Gastrocnemius medialis (tissue), 4 donors: ENCODE results near the gene BIRC7. TPM values are rescaled to one million over a fixed set of nuclear protein-coding genes. Genes with fewer than 3 reads are reported as not detected.

Experiments used
- ATAC-seq, 2 donors: fragments of 150-250 bp; one replicate each; pipeline ENCODE4 v1.9.1; 2016
- DNase-seq, 2 donors: peaks; one replicate each; pipeline ENCODE4 v3.0.0-alpha.2; 2019
- H3K27ac ChIP-seq, 4 donors: fragments of 200-600 bp; sonication (generic); 1 replicate in 1 of 4; 2 replicates in 3 of 4; pipeline ENCODE4 v1.5.1; 2016 to 2018; ENCODE audit warnings: mild to moderate bottlenecking in 2 of 4, moderate library complexity in 1 of 4
- H3K27me3 ChIP-seq, 3 donors: fragments of 200-600 bp; sonication (generic) in 2 of 3; 1 replicate in 1 of 3; 2 replicates in 2 of 3; pipeline versions ENCODE4 v1.5.1 to v1.6.0; 2016 to 2019; ENCODE audit warnings: mild to moderate bottlenecking in 1 of 3, moderate library complexity in 1 of 3
- H3K36me3 ChIP-seq, 2 donors: fragments of 200-600 bp; sonication (generic) in 1 of 2; one replicate each; pipeline ENCODE4 v1.5.1; 2017 to 2018
- H3K4me1 ChIP-seq, 2 donors: fragments of 200-600 bp; sonication (generic) in 1 of 2; one replicate each; pipeline ENCODE4 v1.5.1; 2016 to 2017; ENCODE audit warnings: mild to moderate bottlenecking in 2 of 2
- H3K4me3 ChIP-seq, 4 donors: fragments of 200-600 bp; sonication (generic) in 3 of 4; 1 replicate in 1 of 4; 2 replicates in 3 of 4; pipeline ENCODE4 v1.5.1; 2016 to 2019; ENCODE audit warnings: mild to moderate bottlenecking in 2 of 4
- H3K9me3 ChIP-seq, 3 donors: fragments of 200-600 bp; sonication (generic) in 2 of 3; 1 replicate in 1 of 3; 2 replicates in 2 of 3; pipeline ENCODE4 v1.5.1; 2016 to 2019
- POLR2A ChIP-seq, 2 donors: fragments of 450-650 bp; IDR thresholded peaks; one replicate each; pipeline ENCODE4 v1.6.1; 2017; ENCODE audit warnings: antibody characterized with exemption in 2 of 2, mild to moderate bottlenecking in 2 of 2, moderate library complexity in 2 of 2
- in situ Hi-C, 4 donors: fragments of 200-750 bp; cut with MboI; loops; one replicate each; pipeline versions ENCODE4 v1.15.0 to v1.8.0; 2017; ENCODE audit warnings: low sequenced_read_pairs in 4 of 4
- intact Hi-C: fragments of 100-400 bp; cut with DNase I; formaldehyde crosslinking; loops from one replicate; pipeline ENCODE4 v1.15.1; 2023; ENCODE audit warnings: low total_unique reads
- total RNA-seq, 4 donors: library from RNA; depleted of rRNA; stranded (reverse); fragments of >200 nt; gene quantifications; one replicate each; pipeline versions ENCODE4 v1.1.0 to v1.2.3, GENCODE V29; 2016
- TF ChIP-seq, protein P1 (sequence below), 5 experiments: fragments of 450-650 bp in 3 of 5; fragments of 200-600 bp in 2 of 5; sonication (generic) in 2 of 5; IDR thresholded peaks in 4 of 5; conservative IDR thresholded peaks in 1 of 5; 1 replicate in 4 of 5; 2 replicates in 1 of 5; pipeline ENCODE4 v1.5.1; 2016 to 2019; ENCODE audit warnings: antibody characterized with exemption in 5 of 5, mild to moderate bottlenecking in 3 of 5, moderate library complexity in 3 of 5

The BIRC7 gene
- total RNA-seq, 4 donors from 2014 or later, result not detected

DNA sequence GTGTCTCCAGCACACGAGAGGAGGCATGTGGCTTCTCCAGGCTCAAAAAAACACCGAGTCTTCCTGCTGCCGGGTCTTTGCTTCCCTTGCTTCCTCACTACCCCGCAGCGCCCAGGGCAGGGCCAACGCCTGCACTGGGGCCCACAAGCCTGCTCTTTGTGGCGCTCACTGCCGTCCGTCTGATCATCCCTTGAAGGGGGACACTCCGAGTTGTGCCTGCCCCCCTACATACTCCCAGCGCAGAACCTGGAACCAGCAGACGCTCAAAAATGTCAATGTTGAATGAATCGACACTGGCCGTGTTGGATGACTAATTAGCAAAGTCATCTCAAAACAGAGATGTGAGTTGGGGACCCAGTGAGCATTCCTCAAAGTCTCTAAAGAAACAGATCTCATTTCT is 28.8 kb downstream of the BIRC7 start:
- peaks cover 0 to 5% of the 10 kb centered on the region in 2 donors for H3K4me1 ChIP-seq
- no peak for DNase-seq
- TF ChIP-seq, protein P1, sequence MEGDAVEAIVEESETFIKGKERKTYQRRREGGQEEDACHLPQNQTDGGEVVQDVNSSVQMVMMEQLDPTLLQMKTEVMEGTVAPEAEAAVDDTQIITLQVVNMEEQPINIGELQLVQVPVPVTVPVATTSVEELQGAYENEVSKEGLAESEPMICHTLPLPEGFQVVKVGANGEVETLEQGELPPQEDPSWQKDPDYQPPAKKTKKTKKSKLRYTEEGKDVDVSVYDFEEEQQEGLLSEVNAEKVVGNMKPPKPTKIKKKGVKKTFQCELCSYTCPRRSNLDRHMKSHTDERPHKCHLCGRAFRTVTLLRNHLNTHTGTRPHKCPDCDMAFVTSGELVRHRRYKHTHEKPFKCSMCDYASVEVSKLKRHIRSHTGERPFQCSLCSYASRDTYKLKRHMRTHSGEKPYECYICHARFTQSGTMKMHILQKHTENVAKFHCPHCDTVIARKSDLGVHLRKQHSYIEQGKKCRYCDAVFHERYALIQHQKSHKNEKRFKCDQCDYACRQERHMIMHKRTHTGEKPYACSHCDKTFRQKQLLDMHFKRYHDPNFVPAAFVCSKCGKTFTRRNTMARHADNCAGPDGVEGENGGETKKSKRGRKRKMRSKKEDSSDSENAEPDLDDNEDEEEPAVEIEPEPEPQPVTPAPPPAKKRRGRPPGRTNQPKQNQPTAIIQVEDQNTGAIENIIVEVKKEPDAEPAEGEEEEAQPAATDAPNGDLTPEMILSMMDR (IDR thresholded peaks at IDR 0.05 in 4 of 5, conservative IDR thresholded peaks at IDR 0.05 in 1 of 5), result no peak
- no peak for TF ChIP-seq POLR2A (IDR thresholded peaks at IDR 0.05)
- H3K9me3 ChIP-seq, result no peaks in the 10 kb centered on the region
- intact Hi-C loops (no loop called here), in situ Hi-C loops (no loop called here)
- H3K27ac ChIP-seq, result no peak overlapping the region
- H3K4me3 ChIP-seq, result no peak overlapping the region
- H3K36me3 ChIP-seq, result no peaks in the 10 kb centered on the region
- peaks cover 36 to 64% (median 63%) of the 10 kb centered on the region in 3 donors for H3K27me3 ChIP-seq
- no peak for ATAC-seq

DNA sequence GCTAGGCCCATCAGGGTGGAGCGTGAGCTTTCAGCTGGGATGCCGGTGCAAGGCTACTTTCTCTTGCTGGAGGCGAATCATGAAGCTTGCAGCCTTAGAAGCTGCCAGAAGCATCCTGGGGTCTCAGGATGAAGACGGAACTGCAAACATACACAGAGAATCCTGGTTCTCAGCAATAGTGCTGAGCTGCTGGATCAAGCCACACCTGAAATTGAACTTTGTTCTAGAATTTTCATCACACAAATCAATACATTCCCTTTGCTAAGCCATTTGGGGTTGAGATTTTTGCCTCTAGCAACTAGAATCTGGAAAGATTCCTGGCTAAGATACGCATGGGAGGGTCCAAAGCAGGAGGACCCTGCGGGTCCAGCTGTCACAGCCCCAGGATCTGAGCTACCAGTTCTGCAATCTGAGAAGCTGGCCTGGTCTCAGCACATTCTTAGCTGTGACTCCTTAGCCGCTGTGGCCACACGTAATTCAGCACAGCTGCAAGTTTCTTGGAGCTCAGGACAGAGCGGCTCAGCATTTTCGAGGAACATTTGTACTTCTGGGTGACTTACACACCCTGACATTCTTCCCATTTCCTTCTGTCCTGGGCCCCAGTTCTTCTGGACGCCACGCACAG is 30.3 kb downstream of the BIRC7 start:
- H3K27me3 ChIP-seq, result peaks cover 32 to 64% (median 52%) of the 10 kb centered on the region in 3 donors
- H3K4me1 ChIP-seq, result peaks cover 0 to 5% of the 10 kb centered on the region in 2 donors
- in situ Hi-C loops (no loop called here), intact Hi-C loops (no loop called here)
- no peak overlapping the region for H3K27ac ChIP-seq
- DNase-seq, result no peak
- no peak for TF ChIP-seq POLR2A (IDR thresholded peaks at IDR 0.05)
- TF ChIP-seq, protein P1 (IDR thresholded peaks at IDR 0.05 in 4 of 5, conservative IDR thresholded peaks at IDR 0.05 in 1 of 5), result no peak
- no peaks in the 10 kb centered on the region for H3K9me3 ChIP-seq
- no peaks in the 10 kb centered on the region for H3K36me3 ChIP-seq
- no peak overlapping the region for H3K4me3 ChIP-seq
- ATAC-seq, result peak; percentile 45 to 69

DNA sequence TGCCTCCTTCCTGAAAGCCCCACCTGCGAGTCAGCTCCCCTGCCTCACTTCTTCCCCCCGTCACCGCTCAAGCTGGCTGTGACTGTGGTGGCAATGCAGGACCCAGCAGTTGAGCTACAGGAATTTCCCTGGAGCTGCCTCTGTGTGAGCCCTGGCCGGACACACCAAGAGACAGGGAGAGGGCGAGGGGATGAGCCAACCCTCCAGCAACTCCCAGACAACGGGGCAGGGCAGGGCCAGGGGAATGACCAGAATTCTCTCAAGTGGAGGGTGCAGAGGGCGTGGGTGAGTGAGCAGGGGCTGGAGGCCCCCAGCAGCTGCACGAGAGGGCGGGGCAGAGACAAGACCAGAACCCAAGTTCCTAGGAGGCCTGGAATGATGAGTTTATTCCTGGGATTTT is 32.0 kb downstream of the BIRC7 start:
- no peak for TF ChIP-seq POLR2A (IDR thresholded peaks at IDR 0.05)
- TF ChIP-seq, protein P1 (IDR thresholded peaks at IDR 0.05 in 4 of 5, conservative IDR thresholded peaks at IDR 0.05 in 1 of 5), result no peak
- Histone ChIP-seq H3K9me3 (no peaks in the 10 kb centered on the region), H3K27me3 (peaks cover 28 to 53% (median 52%) of the 10 kb centered on the region in 3 donors), H3K4me1 (peaks cover 5 to 9% of the 10 kb centered on the region in 2 donors), H3K4me3 (no peak overlapping the region), H3K27ac (no peak overlapping the region), H3K36me3 (no peaks in the 10 kb centered on the region)
- ATAC-seq (no peak), DNase-seq (no peak)
- intact Hi-C loops (no loop called here), in situ Hi-C loops (no loop called here)

DNA sequence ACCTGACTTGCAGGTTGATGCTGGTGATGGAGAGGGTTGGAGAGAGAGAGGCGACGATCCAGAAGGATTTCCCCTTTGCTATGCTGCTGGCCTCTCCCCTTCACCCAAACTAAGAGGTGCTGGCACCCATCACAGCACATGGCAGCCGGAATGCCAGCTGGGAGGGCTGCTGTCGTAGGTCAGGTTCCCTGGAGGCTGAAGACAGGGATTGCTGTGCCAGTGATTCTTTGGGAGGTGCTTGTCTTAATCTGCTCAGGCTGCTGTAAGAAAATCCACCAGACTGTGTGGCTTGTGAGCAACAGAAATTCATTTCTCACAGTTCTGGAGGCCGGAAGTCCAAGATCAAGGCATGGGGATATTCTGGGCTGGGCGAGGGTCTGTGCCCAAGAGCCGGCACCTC is 32.6 kb downstream of the BIRC7 start:
- Histone ChIP-seq H3K36me3 (no peaks in the 10 kb centered on the region), H3K4me1 (peaks cover 7 to 11% of the 10 kb centered on the region in 2 donors), H3K27ac (no peak overlapping the region), H3K4me3 (no peak overlapping the region), H3K27me3 (peaks cover 28 to 53% (median 48%) of the 10 kb centered on the region in 3 donors), H3K9me3 (no peaks in the 10 kb centered on the region)
- DNase-seq (no peak), ATAC-seq (no peak)
- TF ChIP-seq, protein P1 (IDR thresholded peaks at IDR 0.05 in 4 of 5, conservative IDR thresholded peaks at IDR 0.05 in 1 of 5), result no peak
- TF ChIP-seq POLR2A (IDR thresholded peaks at IDR 0.05), result no peak
- in situ Hi-C loops (no loop called here), intact Hi-C loops (no loop called here)
